ENCODE measurements around the gene ZBTB16.

- TF ChIP-seq CTCF (conservative IDR thresholded peaks at IDR 0.05; ENCODE audit: low read depth in 2 of 2) (no peak), JUNB (IDR thresholded peaks at IDR 0.05; ENCODE audit: unreplicated experiment) (no peak), EZH2 (IDR thresholded peaks at IDR 0.05; ENCODE audit: low read depth, unreplicated experiment) (no peak), REST (IDR thresholded peaks at IDR 0.05; ENCODE audit: unreplicated experiment) (no peak), CREB1 (CRISPR knock-in tag; IDR thresholded peaks at IDR 0.05; ENCODE audit: low read depth) (no peak), POLR2AphosphoS5 (IDR thresholded peaks at IDR 0.05; ENCODE audit: low read depth) (no peak), EZH2phosphoT487 (IDR thresholded peaks at IDR 0.05; ENCODE audit: unreplicated experiment) (no peak)
Observed at GRCh38 chr11:114213622-114214021, 154.1 kb downstream of the ZBTB16 start.

Data from GM23338 (cell line).